ENCODE results near the gene SLC38A1.
"Not testable (repeated sequence)": the region's sequence is repeated elsewhere in the genome, so short reads cannot be mapped to it uniquely, and the experiment has no call there.

The SLC38A1 gene

GRCh38 chr12:46264057-46264456 is 4.8 kb downstream of the SLC38A1 start:
- no peak for DNase-seq (ENCODE audit: low read depth in 2 of 2)

GRCh38 chr12:46263140-46264016 is 5.5 kb downstream of the SLC38A1 start:
- no peak for DNase-seq (ENCODE audit: low read depth in 2 of 2)

- DNase-seq (ENCODE audit: low read depth in 2 of 2), result no peak
These were observed 7.2 kb downstream of the SLC38A1 start for GRCh38 chr12:46261646-46262045.

- no peak for DNase-seq (ENCODE audit: low read depth in 2 of 2)
These were observed 7.8 kb downstream of the SLC38A1 start for GRCh38 chr12:46260913-46261476.

- DNase-seq (ENCODE audit: low read depth in 2 of 2), result no peak
These were observed 8.5 kb downstream of the SLC38A1 start for GRCh38 chr12:46260124-46260912.

GRCh38 chr12:46259713-46260112 is 9.1 kb downstream of the SLC38A1 start:
- DNase-seq (ENCODE audit: low read depth in 2 of 2), result no peak

- DNase-seq (ENCODE audit: low read depth in 2 of 2), result no peak
These were observed 9.8 kb downstream of the SLC38A1 start for GRCh38 chr12:46259071-46259470.

- DNase-seq (ENCODE audit: low read depth in 2 of 2), result no peak
These were observed 10.7 kb downstream of the SLC38A1 start for GRCh38 chr12:46258129-46258528.

- no peak for DNase-seq (ENCODE audit: low read depth in 2 of 2)
These were observed 11.9 kb downstream of the SLC38A1 start for GRCh38 chr12:46256942-46257341.

- DNase-seq (ENCODE audit: low read depth in 2 of 2), result no peak
These were observed 15.2 kb downstream of the SLC38A1 start for GRCh38 chr12:46253544-46254162.

GRCh38 chr12:46251994-46252393 is 16.8 kb downstream of the SLC38A1 start:
- not testable (repeated sequence) for DNase-seq (ENCODE audit: low read depth in 2 of 2)

- DNase-seq (ENCODE audit: low read depth in 2 of 2), result not testable (repeated sequence)
These were observed 18.9 kb downstream of the SLC38A1 start for GRCh38 chr12:46249960-46250359.

- DNase-seq (ENCODE audit: low read depth in 2 of 2), result no peak
These were observed 22.7 kb downstream of the SLC38A1 start for GRCh38 chr12:46246021-46246700.

- DNase-seq (ENCODE audit: low read depth in 2 of 2), result no peak
These were observed 23.8 kb downstream of the SLC38A1 start for GRCh38 chr12:46244997-46245396.

- no peak for DNase-seq (ENCODE audit: low read depth in 2 of 2)
These were observed 24.4 kb downstream of the SLC38A1 start for GRCh38 chr12:46244273-46244915.

- no peak for DNase-seq (ENCODE audit: low read depth in 2 of 2)
These were observed 26.3 kb downstream of the SLC38A1 start for GRCh38 chr12:46242569-46242968.

GRCh38 chr12:46240436-46240835 is 28.4 kb downstream of the SLC38A1 start:
- no peak for DNase-seq (ENCODE audit: low read depth in 2 of 2)

GRCh38 chr12:46238821-46239220 is 30.0 kb downstream of the SLC38A1 start:
- DNase-seq (ENCODE audit: low read depth in 2 of 2), result no peak

- DNase-seq (ENCODE audit: low read depth in 2 of 2), result no peak
These were observed 31.3 kb downstream of the SLC38A1 start for GRCh38 chr12:46237371-46238045.

- no peak for DNase-seq (ENCODE audit: low read depth in 2 of 2)
These were observed 34.8 kb downstream of the SLC38A1 start for GRCh38 chr12:46234000-46234399.
